ENCODE data around the gene GRM3. TPM values are rescaled to one million over a fixed set of nuclear protein-coding genes. Genes with fewer than 3 reads are reported as not detected.

Gene GRM3
- total and polyA plus RNA-seq, 2 of the 8 experiments (the other 6 are each of a cell fraction or from before 2014, with no cell fraction given), result 3.1 to 4.2 TPM

GRCh38 chr7:86647385-86648094 is 3.8 kb downstream of the GRM3 start:
- Histone ChIP-seq H3K9ac (replicated peaks in 1 of 4; ENCODE audit: extremely low read depth in 1 of 4, low read depth in 3 of 4, low read length in 3 of 4) (no peak overlapping the region), H2BK12ac (ENCODE audit: low read depth, low read length) (no peak overlapping the region), H4K5ac (ENCODE audit: insufficient read length, low read depth, low read length) (no peak overlapping the region), H3K4me1 (replicated peaks in 1 of 4; ENCODE audit: control insufficient read depth in 3 of 4, insufficient read depth in 4 of 4, low read length in 3 of 4) (peaks cover 0 to 11% (median 5%) of the 10 kb centered on the region in 4 experiments; a peak in 3 of 7 replicates), H4K20me1 (replicated peaks in 1 of 2; ENCODE audit: control insufficient read depth in 1 of 2, insufficient read depth in 2 of 2, low read length in 2 of 2) (no peaks in the 10 kb centered on the region), H2BK20ac (ENCODE audit: low read length) (no peak overlapping the region), H2AK5ac (ENCODE audit: low read depth, low read length) (no peak overlapping the region), H3K27ac (ENCODE audit: low read depth, low read length) (no peak overlapping the region), H3K79me2 (ENCODE audit: control insufficient read depth in 1 of 2, insufficient read depth in 2 of 2, low read length in 2 of 2) (no peaks in the 10 kb centered on the region), H3K79me1 (ENCODE audit: low read depth, low read length) (no peaks in the 10 kb centered on the region), H3K23me2 (ENCODE audit: low read depth, low read length) (peaks cover 20% of the 10 kb centered on the region), H3K27me3 (replicated peaks in 1 of 4; ENCODE audit: control insufficient read depth in 3 of 4, extremely low read depth in 1 of 4, insufficient read depth in 3 of 4, low read length in 3 of 4) (peaks cover 0 to 12% (median 4%) of the 10 kb centered on the region in 4 experiments; a peak in 5 of 7 replicates), H2BK120ac (replicated peaks; ENCODE audit: low read depth, low read length) (no peak overlapping the region), H2AFZ (ENCODE audit: low read length) (no peak overlapping the region), H3K14ac (ENCODE audit: insufficient read length) (no peak overlapping the region), H2BK5ac (ENCODE audit: low read depth, low read length) (no peak overlapping the region), H2BK15ac (ENCODE audit: low read length) (no peak overlapping the region), H4K91ac (replicated peaks; ENCODE audit: insufficient read length, low read length) (no peak overlapping the region), H3K36me3 (ENCODE audit: control insufficient read depth in 2 of 4, insufficient read depth in 4 of 4, low read length in 3 of 4) (no peaks in the 10 kb centered on the region), H3K4me3 (ENCODE audit: extremely low read depth in 1 of 4, insufficient read depth in 2 of 4, low read depth in 3 of 4, low read length in 4 of 4) (no peak overlapping the region), H3K9me3 (ENCODE audit: insufficient read depth in 2 of 2, low read depth in 1 of 2, low read length in 1 of 2) (no peaks in the 10 kb centered on the region), H3K23ac (ENCODE audit: insufficient read length) (no peak overlapping the region), H3K56ac (replicated peaks; ENCODE audit: insufficient read length, low read depth, low read length) (no peak overlapping the region), H3K18ac (ENCODE audit: extremely low read depth, low read length) (no peak overlapping the region), H4K8ac (ENCODE audit: extremely low read depth, insufficient read depth, low read length) (no peak overlapping the region), H3K4me2 (ENCODE audit: insufficient read depth in 1 of 2, low read depth in 2 of 2, low read length in 2 of 2) (no peak overlapping the region), H3K4ac (replicated peaks; ENCODE audit: insufficient read length, low read depth, low read length) (no peak overlapping the region)
- POLR2A ChIA-PET (ENCODE audit: partially characterized antibody), result no interaction called here
- CTCF ChIA-PET (ENCODE audit: partially characterized antibody), result interaction anchor here (0.9 to 1.5 kb wide), 4 partner anchors 9 to 47 kb away, joined by 3 to 5 read pairs (median 4); no protein-coding TSS in a partner anchor
- 64% methylated on average over 5 of the region's 5 CpGs; no CpG with 5 or more reads in 1 of the 2 experiments for WGBS, 2 experiments (ENCODE audit: extremely low coverage in 1 of 2, insufficient coverage in 1 of 2, insufficient read length in 1 of 2, insufficient replicate concordance in 2 of 2, low coverage in 1 of 2, low lambda C conversion rate in 2 of 2, missing lambda C conversion rate in 1 of 2)
- TF ChIP-seq EP300 (IDR thresholded peaks at IDR 0.05; ENCODE audit: borderline replicate concordance in 1 of 2, low read depth in 2 of 2, low read length in 2 of 2), result no peak
- TF ChIP-seq POU5F1 (IDR thresholded peaks at IDR 0.05; ENCODE audit: low read depth, low read length), result no peak
- TF ChIP-seq BACH1 (IDR thresholded peaks at IDR 0.05; ENCODE audit: low read length), result no peak
- no peak for TF ChIP-seq EZH2 (IDR thresholded peaks at IDR 0.05; ENCODE audit: low read depth, low read length, severe bottlenecking)
- 0 out of 2 replicates have a peak, but pooled peaks have one; percentile 23 for TF ChIP-seq TEAD4 (IDR thresholded peaks at IDR 0.05; ENCODE audit: low read depth, low read length)
- DNase-seq (ENCODE audit: low read depth in 1 of 2, low spot score in 2 of 2), result no peak
- FAIRE-seq, result no peak

Data from H1 (cell line).